Tibial nerve (tissue), 4 donors: Measurements from ENCODE around the gene TRHDE. TPM values are rescaled to one million over a fixed set of nuclear protein-coding genes. Genes with fewer than 3 reads are reported as not detected.

Experiments
- DNase-seq, 2 donors: peaks; one replicate each; pipeline ENCODE4 v3.0.0-alpha.2; 2019; ENCODE audit warnings: low spot score in 2 of 2
- H3K27ac ChIP-seq, 4 donors: fragments of 200-600 bp; sonication (generic) in 3 of 4; one replicate each; pipeline ENCODE4 v1.5.1; 2017 to 2019; ENCODE audit warnings: mild to moderate bottlenecking in 1 of 4
- H3K27me3 ChIP-seq, 2 donors: fragments of 200-600 bp; sonication (generic) in 1 of 2; one replicate each; pipeline versions ENCODE4 v1.5.1 to v1.6.0; 2017 to 2019
- H3K36me3 ChIP-seq, 3 donors: fragments of 200-600 bp; sonication (generic); one replicate each; pipeline ENCODE4 v1.5.1; 2018 to 2019
- H3K4me1 ChIP-seq, 4 donors: fragments of 200-600 bp; sonication (generic) in 3 of 4; one replicate each; pipeline ENCODE4 v1.5.1; 2017 to 2019
- H3K4me3 ChIP-seq, 4 donors: fragments of 200-600 bp; sonication (generic) in 3 of 4; one replicate each; pipeline ENCODE4 v1.5.1; 2017 to 2019; ENCODE audit warnings: mild to moderate bottlenecking in 1 of 4, moderate library complexity in 1 of 4
- H3K9me3 ChIP-seq, 4 donors: fragments of 200-600 bp; sonication (generic) in 3 of 4; one replicate each; pipeline ENCODE4 v1.5.1; 2017 to 2019
- CTCF ChIP-seq, 5 experiments: fragments of 200-600 bp in 3 of 5; fragments of 450-650 bp in 2 of 5; sonication (generic) in 3 of 5; IDR thresholded peaks; one replicate each; pipeline ENCODE4 v1.5.1; 2016 to 2019; ENCODE audit warnings: antibody characterized with exemption in 5 of 5, mild to moderate bottlenecking in 3 of 5, moderate library complexity in 2 of 5
- EP300 ChIP-seq, 2 donors: sonication (generic); formaldehyde crosslinking; IDR thresholded peaks; one replicate each; pipeline ENCODE4 v1.6.1; 2017; ENCODE audit warnings: antibody characterized with exemption in 2 of 2, mild to moderate bottlenecking in 1 of 2
- POLR2A ChIP-seq, 2 donors: fragments of 450-650 bp; IDR thresholded peaks; one replicate each; pipeline ENCODE4 v1.6.1; 2017; ENCODE audit warnings: antibody characterized with exemption in 2 of 2, mild to moderate bottlenecking in 2 of 2, moderate library complexity in 2 of 2
- WGBS, 2 donors: methylation state at CpG; one replicate each; pipeline ENCODE4 v1.1.5; 2018; 5-methylcytosine and 5-hydroxymethylcytosine counted together
- total RNA-seq, 4 donors: library from RNA; depleted of rRNA; stranded (reverse); fragments of >200 nt; gene quantifications; one replicate each; pipeline ENCODE4 v1.1.0, GENCODE V29; 2016

Gene TRHDE
- total RNA-seq, 4 donors from 2014 or later, result 0.98 to 11.1 (median 2.8) TPM

DNA sequence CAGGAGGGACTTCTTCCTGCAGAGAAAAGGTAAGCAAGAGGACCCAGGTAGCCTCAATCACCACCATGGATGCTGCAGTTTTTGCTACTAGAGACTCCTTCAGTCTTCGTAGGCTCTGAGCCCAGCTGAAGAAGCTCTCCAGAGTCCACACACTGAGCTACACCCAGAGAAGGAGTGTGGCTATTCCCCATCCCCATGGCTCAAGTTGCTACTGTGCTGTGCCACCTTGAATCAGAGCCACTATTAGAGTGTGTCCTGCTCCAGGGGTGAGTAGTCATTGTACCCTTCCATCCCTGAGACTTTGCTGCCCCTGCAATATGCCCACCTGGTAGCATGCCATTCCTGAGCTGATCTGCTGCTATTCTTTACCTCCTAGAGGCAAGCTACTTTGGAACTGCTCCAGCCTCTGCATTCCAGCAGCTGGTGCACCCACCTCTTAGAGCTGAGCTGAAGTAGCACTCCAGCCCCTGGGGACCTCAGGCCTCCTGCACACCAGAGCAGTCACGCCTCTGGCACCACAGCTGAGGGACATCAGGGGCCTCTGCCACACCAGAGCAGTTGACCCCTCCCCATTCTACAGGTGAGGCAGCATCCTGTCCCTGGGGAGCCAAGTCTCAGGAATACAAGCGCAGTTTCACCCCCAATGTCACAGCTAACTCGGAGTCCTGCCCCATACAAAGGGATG lies 213.0 kb downstream of the TRHDE start:
- no peaks in the 10 kb centered on the region for H3K4me1 ChIP-seq
- H3K9me3 ChIP-seq, result no peaks in the 10 kb centered on the region
- H3K36me3 ChIP-seq, result no peaks in the 10 kb centered on the region
- TF ChIP-seq POLR2A (IDR thresholded peaks at IDR 0.05) (no peak), CTCF (IDR thresholded peaks at IDR 0.05) (no peak), EP300 (IDR thresholded peaks at IDR 0.05) (no peak)
- no peak overlapping the region for H3K4me3 ChIP-seq
- H3K27me3 ChIP-seq, result no peaks in the 10 kb centered on the region
- no peak overlapping the region for H3K27ac ChIP-seq
- WGBS, 2 donors, result 77 to 79% methylated on average over 2 to 4 of the region's 4 CpGs
- no peak for DNase-seq

DNA sequence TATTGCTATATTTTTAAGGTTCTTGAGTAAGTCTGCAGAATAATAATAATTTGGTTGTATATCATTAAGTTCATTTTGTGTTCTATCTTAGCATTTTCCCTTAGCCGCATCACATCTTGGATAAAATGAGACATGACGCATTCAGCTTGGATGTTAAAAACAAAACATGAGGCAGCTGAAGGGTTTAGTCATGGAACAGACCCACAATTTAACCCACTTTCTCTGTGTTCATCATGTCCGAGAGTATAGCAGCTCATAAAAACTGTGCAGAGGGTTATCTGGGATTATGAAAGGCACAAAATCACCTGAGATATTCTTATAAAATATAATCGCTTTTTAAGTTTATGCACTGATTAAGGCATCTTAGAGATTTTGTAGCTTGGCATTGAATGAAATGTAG lies 219.3 kb downstream of the TRHDE start:
- Histone ChIP-seq H3K4me1 (no peaks in the 10 kb centered on the region), H3K27ac (no peak overlapping the region), H3K9me3 (no peaks in the 10 kb centered on the region), H3K4me3 (no peak overlapping the region), H3K27me3 (no peaks in the 10 kb centered on the region), H3K36me3 (no peaks in the 10 kb centered on the region)
- TF ChIP-seq EP300 (IDR thresholded peaks at IDR 0.05) (no peak), CTCF (IDR thresholded peaks at IDR 0.05) (no peak), POLR2A (IDR thresholded peaks at IDR 0.05) (no peak)
- DNase-seq, result no peak
- 69 to 72% methylated on average over 4 of the region's 4 CpGs for WGBS, 2 donors

DNA sequence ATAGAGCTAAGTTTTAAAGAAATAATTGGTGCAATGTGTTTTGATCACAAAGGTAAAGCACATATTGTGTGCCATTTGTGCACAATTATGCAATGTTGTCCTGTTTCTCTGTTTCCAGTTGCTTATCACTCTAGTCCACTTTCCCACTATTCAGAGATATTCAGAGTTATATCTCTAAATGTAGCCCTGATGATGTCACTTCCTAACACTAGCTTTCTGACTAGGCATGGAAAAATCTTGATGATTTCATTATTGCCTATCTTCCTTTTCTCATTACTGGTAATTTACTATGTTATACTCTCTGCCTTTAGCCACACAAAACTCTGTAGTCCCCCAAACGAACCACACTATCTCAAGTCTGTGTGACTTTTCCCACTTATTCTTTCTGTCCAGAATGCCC lies 221.2 kb downstream of the TRHDE start:
- TF ChIP-seq POLR2A (IDR thresholded peaks at IDR 0.05), result no peak
- 54 to 82% methylated on average over 1 of the region's 1 CpG for WGBS, 2 donors
- no peaks in the 10 kb centered on the region for H3K36me3 ChIP-seq
- no peaks in the 10 kb centered on the region for H3K9me3 ChIP-seq
- no peak for DNase-seq
- H3K27ac ChIP-seq, result no peak overlapping the region
- H3K4me3 ChIP-seq, result no peak overlapping the region
- H3K27me3 ChIP-seq, result no peaks in the 10 kb centered on the region
- H3K4me1 ChIP-seq, result no peaks in the 10 kb centered on the region

DNA sequence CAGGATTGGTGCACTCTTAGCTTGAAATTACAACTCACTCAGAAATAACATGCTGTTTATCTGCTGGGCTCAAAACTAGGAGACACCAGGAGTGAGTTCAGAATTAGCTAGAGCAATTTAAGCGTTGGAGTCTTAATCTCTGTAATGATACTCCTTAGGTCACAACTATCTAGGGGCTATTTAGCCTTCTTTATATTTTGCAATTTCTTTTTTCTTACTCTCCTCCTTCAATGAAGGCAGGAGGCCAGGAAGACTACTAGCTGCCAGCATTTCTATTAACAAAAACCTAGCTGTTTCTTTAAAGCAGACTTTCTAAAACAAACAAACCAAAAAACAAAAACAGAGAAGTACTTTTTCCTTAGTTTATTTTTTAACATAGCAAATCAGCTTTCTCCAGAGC lies 226.2 kb downstream of the TRHDE start:
- DNase-seq, result no peak
- H3K9me3 ChIP-seq, result no peaks in the 10 kb centered on the region
- H3K4me1 ChIP-seq, result no peaks in the 10 kb centered on the region
- TF ChIP-seq POLR2A (IDR thresholded peaks at IDR 0.05) (no peak), CTCF (IDR thresholded peaks at IDR 0.05) (no peak), EP300 (IDR thresholded peaks at IDR 0.05) (no peak)
- no peaks in the 10 kb centered on the region for H3K27me3 ChIP-seq
- no peak overlapping the region for H3K4me3 ChIP-seq
- 56 to 65% methylated on average over 1 of the region's 1 CpG for WGBS, 2 donors
- no peaks in the 10 kb centered on the region for H3K36me3 ChIP-seq
- no peak overlapping the region for H3K27ac ChIP-seq

- H3K4me1 ChIP-seq, result no peaks in the 10 kb centered on the region
- 85 to 92% methylated on average over 5 of the region's 5 CpGs for WGBS, 2 donors
- no peaks in the 10 kb centered on the region for H3K27me3 ChIP-seq
- H3K36me3 ChIP-seq, result no peaks in the 10 kb centered on the region
- no peak for DNase-seq
- H3K27ac ChIP-seq, result no peak overlapping the region
- no peak for TF ChIP-seq POLR2A (IDR thresholded peaks at IDR 0.05)
- TF ChIP-seq EP300 (IDR thresholded peaks at IDR 0.05), result no peak
- no peak for TF ChIP-seq CTCF (IDR thresholded peaks at IDR 0.05)
- H3K4me3 ChIP-seq, result no peak overlapping the region
- no peaks in the 10 kb centered on the region for H3K9me3 ChIP-seq
These were observed 227.1 kb downstream of the TRHDE start for GRCh38 chr12:72499244-72499643.

GRCh38 chr12:72502546-72502945 lies 230.4 kb downstream of the TRHDE start:
- DNase-seq, result no peak
- WGBS, 2 donors, result 93% methylated on average over 3 of the region's 3 CpGs
- Histone ChIP-seq H3K9me3 (no peaks in the 10 kb centered on the region), H3K36me3 (no peaks in the 10 kb centered on the region), H3K27me3 (no peaks in the 10 kb centered on the region), H3K4me1 (no peaks in the 10 kb centered on the region), H3K4me3 (no peak overlapping the region), H3K27ac (no peak overlapping the region)
- TF ChIP-seq POLR2A (IDR thresholded peaks at IDR 0.05) (no peak), CTCF (IDR thresholded peaks at IDR 0.05) (no peak), EP300 (IDR thresholded peaks at IDR 0.05) (no peak)
